GM23338 (cell line): ENCODE data around the gene GPR39. TPM values are rescaled to one million over a fixed set of nuclear protein-coding genes. Genes with fewer than 3 reads are reported as not detected.
A peak's percentile ranks its signal among the peaks of the same experiment; 100 is the strongest.

ENCODE experiments used
- ATAC-seq: fragments of 200-7000 bp; cut with Tn5 transposase; 3 replicates; pipeline ENCODE4 v1.9.1; 2020
- DNase-seq: peaks from one replicate; pipeline ENCODE4 v3.0.0-alpha.2; 2015; ENCODE audit warnings: low spot score
- H2AFZ ChIP-seq: fragments of 200-600 bp; sonication (generic); 2 replicates; pipeline ENCODE4 v1.8.0; 2016; ENCODE audit warnings: antibody characterized with exemption, mild to moderate bottlenecking, moderate library complexity
- H3F3A ChIP-seq: fragments of 200-600 bp; sonication (generic); replicated peaks from 2 replicates; pipeline ENCODE4 v1.8.0; 2017; ENCODE audit warnings: antibody characterized with exemption, mixed run types, low read depth
- H3K27ac ChIP-seq: fragments of 200-600 bp; sonication (generic); 2 replicates; pipeline ENCODE4 v1.6.1; 2016; ENCODE audit warnings: low read depth
- H3K27me3 ChIP-seq: fragments of 200-600 bp; sonication (generic); 2 replicates; pipeline ENCODE4 v1.8.0; 2016; ENCODE audit warnings: mild to moderate bottlenecking, mixed run types, moderate library complexity; ENCODE audit not compliant: insufficient read depth
- H3K36me3 ChIP-seq: fragments of 200-600 bp; sonication (generic); 2 replicates; pipeline ENCODE4 v1.8.0; 2016; ENCODE audit warnings: mild to moderate bottlenecking; ENCODE audit not compliant: insufficient read depth
- H3K4me1 ChIP-seq: fragments of 200-600 bp; sonication (generic); 2 replicates; pipeline ENCODE4 v1.8.0; 2016; ENCODE audit warnings: mild to moderate bottlenecking, moderate library complexity; ENCODE audit not compliant: insufficient read depth
- H3K4me2 ChIP-seq: fragments of 200-600 bp; sonication (generic); 2 replicates; pipeline ENCODE4 v1.7.1; 2017; ENCODE audit warnings: mixed run types
- H3K4me3 ChIP-seq: fragments of 200-600 bp; sonication (generic); 2 replicates; pipeline ENCODE4 v1.6.1; 2016; ENCODE audit warnings: mixed run types
- H3K79me2 ChIP-seq: fragments of 200-600 bp; sonication (generic); replicated peaks from 2 replicates; pipeline ENCODE4 v1.8.0; 2017; ENCODE audit warnings: mild to moderate bottlenecking; ENCODE audit not compliant: insufficient read depth
- H3K9me2 ChIP-seq: fragments of 200-600 bp; sonication (generic); 2 replicates; pipeline ENCODE4 v1.8.0; 2017; ENCODE audit not compliant: insufficient read depth
- H4K20me1 ChIP-seq: fragments of 200-600 bp; sonication (generic); replicated peaks from 2 replicates; pipeline ENCODE4 v1.8.0; 2017; ENCODE audit warnings: mild to moderate bottlenecking; ENCODE audit not compliant: insufficient read depth
- H3K27ac Mint-ChIP-seq: 2 replicates; pipeline ENCODE4 v1.8.0; 2020; ENCODE audit warnings: inconsistent platforms, mild to moderate bottlenecking, moderate library complexity, mixed read lengths
- H3K27me3 Mint-ChIP-seq: 3 replicates; pipeline ENCODE4 v1.8.0; 2022; ENCODE audit warnings: low read depth, mild to moderate bottlenecking, moderate library complexity, mixed read lengths, inconsistent platforms; ENCODE audit not compliant: insufficient read depth, poor library complexity
- H3K36me3 Mint-ChIP-seq: 3 replicates; pipeline ENCODE4 v1.8.0; 2021; ENCODE audit warnings: low read depth, mild to moderate bottlenecking, inconsistent platforms, moderate library complexity, mixed read lengths
- H3K4me1 Mint-ChIP-seq: 3 replicates; pipeline ENCODE4 v1.8.0; 2020; ENCODE audit warnings: mild to moderate bottlenecking, inconsistent platforms, mixed read lengths
- H3K4me3 Mint-ChIP-seq: 3 replicates; pipeline ENCODE4 v1.8.0; 2021; ENCODE audit warnings: moderate library complexity, mild to moderate bottlenecking, inconsistent platforms, mixed read lengths
- H3K9me3 Mint-ChIP-seq: 3 replicates; pipeline ENCODE4 v1.8.0; 2020; ENCODE audit warnings: moderate library complexity, mild to moderate bottlenecking, inconsistent platforms, mixed read lengths
- CREB1 ChIP-seq: fragments of 250-450 bp; sonication (Bioruptor Pico); IDR thresholded peaks from 2 replicates; pipeline ENCODE4 v1.5.0; 2020; ENCODE audit warnings: low read depth, mild to moderate bottlenecking, moderate library complexity
- EZH2 ChIP-seq: fragments of 200-600 bp; sonication (generic); IDR thresholded peaks from one replicate; pipeline ENCODE4 v1.8.0; 2017; ENCODE audit warnings: antibody characterized with exemption, mild to moderate bottlenecking, low read depth; ENCODE audit not compliant: unreplicated experiment
- NANOG ChIP-seq: IDR thresholded peaks from 2 replicates; pipeline ENCODE4 v1.6.1; 2016; ENCODE audit warnings: antibody characterized with exemption, borderline replicate concordance
- polyA plus RNA-seq: library from polyadenylated mRNA; unstranded; fragments of >200 nt; fragmentation: Nextera tagmentation; extraction: Ambion mirVana; gene quantifications from 2 replicates; pipeline ENCODE4 v1.2.1, GENCODE V29; 2016
- total RNA-seq: library from RNA; depleted of rRNA; stranded (reverse); fragments of >200 nt; shearing (Covaris generic); gene quantifications from 2 replicates; pipeline ENCODE4 v1.2.3, GENCODE V29; 2014
- TF ChIP-seq, protein P1 (sequence below), 2 experiments: fragments of 200-600 bp in 1 of 2; sonication (generic) in 1 of 2; conservative IDR thresholded peaks; 2 replicates each; pipeline versions ENCODE4 v1.5.1 to v1.6.1; 2016 to 2017; ENCODE audit warnings: antibody characterized with exemption in 2 of 2, low read depth in 2 of 2, mild to moderate bottlenecking in 2 of 2, moderate library complexity in 1 of 2
- TF ChIP-seq, protein P2 (sequence below): fragments of 250-450 bp; sonication (Bioruptor Pico); IDR thresholded peaks from 2 replicates; pipeline ENCODE4 v1.5.0; 2020; ENCODE audit warnings: mild to moderate bottlenecking, moderate library complexity

The GPR39 gene
- total and polyA plus RNA-seq, 2 experiments from 2014 or later = 0.55 to 1.9 TPM

DNA sequence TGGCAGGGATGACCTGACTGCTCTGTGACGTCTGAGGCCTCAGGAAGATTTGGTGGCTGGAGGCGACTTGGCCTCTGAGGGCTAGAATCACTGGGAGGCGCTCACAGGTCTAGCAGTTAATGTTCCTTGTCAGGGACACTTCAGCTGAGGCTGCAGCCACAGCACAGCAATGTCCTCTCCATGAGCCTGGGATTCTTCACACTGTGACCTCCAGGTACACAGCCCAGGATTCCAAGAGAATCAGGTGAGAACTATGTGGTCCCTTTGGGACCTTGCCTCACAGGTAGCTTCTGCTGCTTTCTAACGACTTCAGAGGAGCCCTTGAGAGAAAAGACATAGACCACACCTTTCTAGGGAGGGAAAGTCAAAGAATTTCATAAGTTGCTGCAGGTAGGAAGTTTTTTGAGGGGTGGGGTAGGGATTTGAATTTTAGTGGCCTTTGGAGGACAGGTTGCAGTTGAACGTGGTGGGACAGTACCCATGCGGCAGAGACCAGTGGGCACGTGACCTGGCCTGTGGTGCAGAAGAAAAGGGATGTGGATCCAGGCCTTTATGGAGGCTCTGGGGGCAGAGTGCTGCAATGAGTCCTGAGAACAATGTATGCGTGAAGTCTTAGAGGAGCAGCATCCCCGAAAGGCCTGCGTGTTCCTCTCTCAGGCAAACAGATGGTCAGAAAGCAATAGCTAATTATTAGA lies 167.2 kb downstream of the GPR39 start:
- H3K4me1 ChIP-seq = peaks cover 22% of the 10 kb centered on the region
- no peak overlapping the region for H3K27ac ChIP-seq
- Mint-ChIP-seq H3K27me3 (peaks cover 6% of the 10 kb centered on the region), H3K4me1 (peaks cover 19% of the 10 kb centered on the region), H3K9me3 (no peaks in the 10 kb centered on the region), H3K4me3 (no peak overlapping the region), H3K27ac (no peak overlapping the region), H3K36me3 (no peaks in the 10 kb centered on the region)
- ATAC-seq (no peak), DNase-seq (no peak)
- no peaks in the 10 kb centered on the region for H3K79me2 ChIP-seq
- H3K9me2 ChIP-seq = 0 out of 2 replicates have a peak, but pooled peaks cover 4% of the 10 kb centered on the region
- no peaks in the 10 kb centered on the region for H3K27me3 ChIP-seq
- TF ChIP-seq NANOG = no peak
- TF ChIP-seq CREB1 = no peak
- TF ChIP-seq, protein P1, sequence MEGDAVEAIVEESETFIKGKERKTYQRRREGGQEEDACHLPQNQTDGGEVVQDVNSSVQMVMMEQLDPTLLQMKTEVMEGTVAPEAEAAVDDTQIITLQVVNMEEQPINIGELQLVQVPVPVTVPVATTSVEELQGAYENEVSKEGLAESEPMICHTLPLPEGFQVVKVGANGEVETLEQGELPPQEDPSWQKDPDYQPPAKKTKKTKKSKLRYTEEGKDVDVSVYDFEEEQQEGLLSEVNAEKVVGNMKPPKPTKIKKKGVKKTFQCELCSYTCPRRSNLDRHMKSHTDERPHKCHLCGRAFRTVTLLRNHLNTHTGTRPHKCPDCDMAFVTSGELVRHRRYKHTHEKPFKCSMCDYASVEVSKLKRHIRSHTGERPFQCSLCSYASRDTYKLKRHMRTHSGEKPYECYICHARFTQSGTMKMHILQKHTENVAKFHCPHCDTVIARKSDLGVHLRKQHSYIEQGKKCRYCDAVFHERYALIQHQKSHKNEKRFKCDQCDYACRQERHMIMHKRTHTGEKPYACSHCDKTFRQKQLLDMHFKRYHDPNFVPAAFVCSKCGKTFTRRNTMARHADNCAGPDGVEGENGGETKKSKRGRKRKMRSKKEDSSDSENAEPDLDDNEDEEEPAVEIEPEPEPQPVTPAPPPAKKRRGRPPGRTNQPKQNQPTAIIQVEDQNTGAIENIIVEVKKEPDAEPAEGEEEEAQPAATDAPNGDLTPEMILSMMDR (conservative IDR thresholded peaks at IDR 0.05; ENCODE audit: low read depth in 2 of 2) = 0 out of 4 replicates have a peak, but pooled peaks of 1 of the 2 experiments have one; percentile 17
- TF ChIP-seq, protein P2, sequence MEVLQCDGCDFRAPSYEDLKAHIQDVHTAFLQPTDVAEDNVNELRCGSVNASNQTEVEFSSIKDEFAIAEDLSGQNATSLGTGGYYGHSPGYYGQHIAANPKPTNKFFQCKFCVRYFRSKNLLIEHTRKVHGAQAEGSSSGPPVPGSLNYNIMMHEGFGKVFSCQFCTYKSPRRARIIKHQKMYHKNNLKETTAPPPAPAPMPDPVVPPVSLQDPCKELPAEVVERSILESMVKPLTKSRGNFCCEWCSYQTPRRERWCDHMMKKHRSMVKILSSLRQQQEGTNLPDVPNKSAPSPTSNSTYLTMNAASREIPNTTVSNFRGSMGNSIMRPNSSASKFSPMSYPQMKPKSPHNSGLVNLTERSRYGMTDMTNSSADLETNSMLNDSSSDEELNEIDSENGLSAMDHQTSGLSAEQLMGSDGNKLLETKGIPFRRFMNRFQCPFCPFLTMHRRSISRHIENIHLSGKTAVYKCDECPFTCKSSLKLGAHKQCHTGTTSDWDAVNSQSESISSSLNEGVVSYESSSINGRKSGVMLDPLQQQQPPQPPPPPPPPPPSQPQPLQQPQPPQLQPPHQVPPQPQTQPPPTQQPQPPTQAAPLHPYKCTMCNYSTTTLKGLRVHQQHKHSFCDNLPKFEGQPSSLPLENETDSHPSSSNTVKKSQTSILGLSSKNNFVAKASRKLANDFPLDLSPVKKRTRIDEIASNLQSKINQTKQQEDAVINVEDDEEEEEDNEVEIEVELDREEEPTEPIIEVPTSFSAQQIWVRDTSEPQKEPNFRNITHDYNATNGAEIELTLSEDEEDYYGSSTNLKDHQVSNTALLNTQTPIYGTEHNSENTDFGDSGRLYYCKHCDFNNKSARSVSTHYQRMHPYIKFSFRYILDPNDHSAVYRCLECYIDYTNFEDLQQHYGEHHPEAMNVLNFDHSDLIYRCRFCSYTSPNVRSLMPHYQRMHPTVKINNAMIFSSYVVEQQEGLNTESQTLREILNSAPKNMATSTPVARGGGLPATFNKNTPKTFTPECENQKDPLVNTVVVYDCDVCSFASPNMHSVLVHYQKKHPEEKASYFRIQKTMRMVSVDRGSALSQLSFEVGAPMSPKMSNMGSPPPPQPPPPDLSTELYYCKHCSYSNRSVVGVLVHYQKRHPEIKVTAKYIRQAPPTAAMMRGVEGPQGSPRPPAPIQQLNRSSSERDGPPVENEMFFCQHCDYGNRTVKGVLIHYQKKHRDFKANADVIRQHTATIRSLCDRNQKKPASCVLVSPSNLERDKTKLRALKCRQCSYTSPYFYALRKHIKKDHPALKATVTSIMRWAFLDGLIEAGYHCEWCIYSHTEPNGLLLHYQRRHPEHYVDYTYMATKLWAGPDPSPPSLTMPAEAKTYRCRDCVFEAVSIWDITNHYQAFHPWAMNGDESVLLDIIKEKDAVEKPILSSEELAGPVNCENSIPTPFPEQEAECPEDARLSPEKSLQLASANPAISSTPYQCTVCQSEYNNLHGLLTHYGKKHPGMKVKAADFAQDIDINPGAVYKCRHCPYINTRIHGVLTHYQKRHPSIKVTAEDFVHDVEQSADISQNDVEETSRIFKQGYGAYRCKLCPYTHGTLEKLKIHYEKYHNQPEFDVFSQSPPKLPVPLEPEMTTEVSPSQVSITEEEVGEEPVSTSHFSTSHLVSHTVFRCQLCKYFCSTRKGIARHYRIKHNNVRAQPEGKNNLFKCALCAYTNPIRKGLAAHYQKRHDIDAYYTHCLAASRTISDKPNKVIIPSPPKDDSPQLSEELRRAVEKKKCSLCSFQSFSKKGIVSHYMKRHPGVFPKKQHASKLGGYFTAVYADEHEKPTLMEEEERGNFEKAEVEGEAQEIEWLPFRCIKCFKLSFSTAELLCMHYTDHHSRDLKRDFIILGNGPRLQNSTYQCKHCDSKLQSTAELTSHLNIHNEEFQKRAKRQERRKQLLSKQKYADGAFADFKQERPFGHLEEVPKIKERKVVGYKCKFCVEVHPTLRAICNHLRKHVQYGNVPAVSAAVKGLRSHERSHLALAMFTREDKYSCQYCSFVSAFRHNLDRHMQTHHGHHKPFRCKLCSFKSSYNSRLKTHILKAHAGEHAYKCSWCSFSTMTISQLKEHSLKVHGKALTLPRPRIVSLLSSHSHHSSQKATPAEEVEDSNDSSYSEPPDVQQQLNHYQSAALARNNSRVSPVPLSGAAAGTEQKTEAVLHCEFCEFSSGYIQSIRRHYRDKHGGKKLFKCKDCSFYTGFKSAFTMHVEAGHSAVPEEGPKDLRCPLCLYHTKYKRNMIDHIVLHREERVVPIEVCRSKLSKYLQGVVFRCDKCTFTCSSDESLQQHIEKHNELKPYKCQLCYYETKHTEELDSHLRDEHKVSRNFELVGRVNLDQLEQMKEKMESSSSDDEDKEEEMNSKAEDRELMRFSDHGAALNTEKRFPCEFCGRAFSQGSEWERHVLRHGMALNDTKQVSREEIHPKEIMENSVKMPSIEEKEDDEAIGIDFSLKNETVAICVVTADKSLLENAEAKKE (CRISPR knock-in tag) = no peak
- no peak for TF ChIP-seq EZH2
- no peaks in the 10 kb centered on the region for H3F3A ChIP-seq
- no peak overlapping the region for H3K4me3 ChIP-seq
- no peak overlapping the region for H2AFZ ChIP-seq
- no peaks in the 10 kb centered on the region for H4K20me1 ChIP-seq
- H3K4me2 ChIP-seq = no peak overlapping the region
- no peaks in the 10 kb centered on the region for H3K36me3 ChIP-seq
